ENCODE data around the gene CORO7.

DNA sequence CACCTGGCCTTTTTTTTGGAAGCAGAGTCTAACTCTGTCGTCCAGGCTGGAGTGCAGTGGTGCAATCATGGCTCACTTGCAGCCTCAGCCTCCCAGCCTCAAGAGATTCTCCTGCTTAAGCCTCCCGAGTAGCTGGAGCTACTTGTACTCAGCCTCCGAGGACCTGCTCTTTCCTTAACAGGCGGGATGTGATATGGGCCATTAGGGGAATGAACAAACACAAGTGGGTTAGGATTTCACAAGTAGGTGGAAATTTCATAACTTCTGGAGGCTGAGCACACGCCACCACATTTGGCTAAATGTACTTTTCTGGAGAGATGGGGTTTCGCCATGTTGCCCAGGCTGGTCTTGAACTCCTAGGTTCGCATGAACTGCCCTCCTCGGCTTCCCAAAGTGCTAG lies 69.4 kb downstream of the CORO7 start:
- TF ChIP-seq TAF1 (IDR thresholded peaks at IDR 0.05; ENCODE audit: borderline replicate concordance, insufficient read depth, low read length) = no peak
- TF ChIP-seq, protein P1, sequence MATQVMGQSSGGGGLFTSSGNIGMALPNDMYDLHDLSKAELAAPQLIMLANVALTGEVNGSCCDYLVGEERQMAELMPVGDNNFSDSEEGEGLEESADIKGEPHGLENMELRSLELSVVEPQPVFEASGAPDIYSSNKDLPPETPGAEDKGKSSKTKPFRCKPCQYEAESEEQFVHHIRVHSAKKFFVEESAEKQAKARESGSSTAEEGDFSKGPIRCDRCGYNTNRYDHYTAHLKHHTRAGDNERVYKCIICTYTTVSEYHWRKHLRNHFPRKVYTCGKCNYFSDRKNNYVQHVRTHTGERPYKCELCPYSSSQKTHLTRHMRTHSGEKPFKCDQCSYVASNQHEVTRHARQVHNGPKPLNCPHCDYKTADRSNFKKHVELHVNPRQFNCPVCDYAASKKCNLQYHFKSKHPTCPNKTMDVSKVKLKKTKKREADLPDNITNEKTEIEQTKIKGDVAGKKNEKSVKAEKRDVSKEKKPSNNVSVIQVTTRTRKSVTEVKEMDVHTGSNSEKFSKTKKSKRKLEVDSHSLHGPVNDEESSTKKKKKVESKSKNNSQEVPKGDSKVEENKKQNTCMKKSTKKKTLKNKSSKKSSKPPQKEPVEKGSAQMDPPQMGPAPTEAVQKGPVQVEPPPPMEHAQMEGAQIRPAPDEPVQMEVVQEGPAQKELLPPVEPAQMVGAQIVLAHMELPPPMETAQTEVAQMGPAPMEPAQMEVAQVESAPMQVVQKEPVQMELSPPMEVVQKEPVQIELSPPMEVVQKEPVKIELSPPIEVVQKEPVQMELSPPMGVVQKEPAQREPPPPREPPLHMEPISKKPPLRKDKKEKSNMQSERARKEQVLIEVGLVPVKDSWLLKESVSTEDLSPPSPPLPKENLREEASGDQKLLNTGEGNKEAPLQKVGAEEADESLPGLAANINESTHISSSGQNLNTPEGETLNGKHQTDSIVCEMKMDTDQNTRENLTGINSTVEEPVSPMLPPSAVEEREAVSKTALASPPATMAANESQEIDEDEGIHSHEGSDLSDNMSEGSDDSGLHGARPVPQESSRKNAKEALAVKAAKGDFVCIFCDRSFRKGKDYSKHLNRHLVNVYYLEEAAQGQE (IDR thresholded peaks at IDR 0.05; ENCODE audit: insufficient read depth in 1 of 2, low read depth in 2 of 2, low read length in 2 of 2) = no peak
- TF ChIP-seq POLR2AphosphoS5 (IDR thresholded peaks at IDR 0.05; ENCODE audit: low read depth, low read length) = no peak
- TF ChIP-seq FOXP2 (optimal IDR thresholded peaks at IDR 0.05; ENCODE audit: borderline replicate concordance, extremely low read depth, extremely low read length, insufficient read depth) = no peak

All from PFSK-1 (cell line).